Mesenchymal stem cell (in vitro differentiated cells and primary cell): ENCODE measurements around the gene SMIM8.

Source experiments
- DNase-seq: peaks from one replicate; pipeline ENCODE4 v3.0.0-alpha.2; 2013
- H2AFZ ChIP-seq: one replicate; pipeline ENCODE4 v1.6.1; 2013; ENCODE audit warnings: low read depth, mild to moderate bottlenecking, control low read depth, inconsistent platforms, low read length, moderate library complexity
- H2AK5ac ChIP-seq: 2 replicates; pipeline ENCODE4 v1.6.1; 2013; ENCODE audit warnings: low read length, moderate library complexity, mild to moderate bottlenecking, inconsistent platforms; ENCODE audit not compliant: severe bottlenecking
- H2BK120ac ChIP-seq: one replicate; pipeline ENCODE4 v1.6.1; 2013; ENCODE audit warnings: low read depth, mild to moderate bottlenecking, inconsistent platforms, low read length, moderate library complexity
- H2BK12ac ChIP-seq, 2 experiments: one replicate each; pipeline ENCODE4 v1.6.1; 2013; ENCODE audit warnings: inconsistent platforms in 2 of 2, low read length in 2 of 2, mild to moderate bottlenecking in 2 of 2, moderate library complexity in 2 of 2, control low read depth in 1 of 2
- H2BK15ac ChIP-seq: one replicate; pipeline ENCODE4 v1.6.1; 2013; ENCODE audit warnings: mild to moderate bottlenecking, low read depth, inconsistent platforms; ENCODE audit not compliant: poor library complexity, severe bottlenecking
- H2BK5ac ChIP-seq: 2 replicates; pipeline ENCODE4 v1.6.1; 2013; ENCODE audit warnings: low read depth, mild to moderate bottlenecking, low read length, control low read depth, inconsistent platforms; ENCODE audit not compliant: poor library complexity, severe bottlenecking
- H3K14ac ChIP-seq, 2 experiments: one replicate each; pipeline ENCODE4 v1.6.1; 2013; ENCODE audit warnings: inconsistent platforms in 2 of 2, low read length in 2 of 2, control low read depth in 1 of 2, mild to moderate bottlenecking in 1 of 2, moderate library complexity in 1 of 2
- H3K18ac ChIP-seq, 2 experiments: one replicate each; pipeline ENCODE4 v1.6.1; 2013; ENCODE audit warnings: inconsistent platforms in 2 of 2, low read length in 2 of 2, control low read depth in 1 of 2, low read depth in 1 of 2, mild to moderate bottlenecking in 1 of 2
- H3K23ac ChIP-seq, 2 experiments: one replicate each; pipeline ENCODE4 v1.6.1; 2013; ENCODE audit warnings: inconsistent platforms in 2 of 2, low read length in 2 of 2, mild to moderate bottlenecking in 2 of 2, moderate library complexity in 2 of 2, control low read depth in 1 of 2
- H3K27ac ChIP-seq: 2 replicates; pipeline ENCODE4 v1.5.1; 2013; ENCODE audit warnings: mild to moderate bottlenecking, moderate library complexity, low read length, control low read depth, inconsistent platforms; ENCODE audit not compliant: poor library complexity, severe bottlenecking
- H3K27me3 ChIP-seq, 2 experiments: 2 replicates each; pipeline versions ENCODE4 v1.6.1 to v1.7.0; 2013; ENCODE audit warnings: low read length in 2 of 2, mild to moderate bottlenecking in 2 of 2, moderate library complexity in 2 of 2, control low read depth in 1 of 2, inconsistent platforms in 1 of 2; ENCODE audit not compliant: control insufficient read depth in 1 of 2, insufficient read depth in 1 of 2
- H3K36me3 ChIP-seq, 2 experiments: 2 replicates each; pipeline versions ENCODE4 v1.6.1 to v1.7.0; 2013; ENCODE audit warnings: low read length in 2 of 2, control low read depth in 1 of 2, inconsistent platforms in 1 of 2, low read depth in 1 of 2, mild to moderate bottlenecking in 1 of 2; ENCODE audit not compliant: insufficient read depth in 2 of 2, control insufficient read depth in 1 of 2
- H3K4ac ChIP-seq, 2 experiments: one replicate each; pipeline ENCODE4 v1.6.1; 2013; ENCODE audit warnings: inconsistent platforms in 2 of 2, low read length in 2 of 2, mild to moderate bottlenecking in 2 of 2, moderate library complexity in 2 of 2, control low read depth in 1 of 2, low read depth in 1 of 2
- H3K4me1 ChIP-seq: 2 replicates; pipeline ENCODE4 v1.6.1; 2013; ENCODE audit warnings: low read depth, low read length, control low read depth; ENCODE audit not compliant: control insufficient read depth, insufficient read depth
- H3K4me2 ChIP-seq: 2 replicates; pipeline ENCODE4 v1.6.1; 2013; ENCODE audit warnings: low read length, mild to moderate bottlenecking, inconsistent platforms; ENCODE audit not compliant: poor library complexity, severe bottlenecking
- H3K4me3 ChIP-seq, 2 experiments: 2 replicates each; pipeline versions ENCODE4 v1.5.1 to v1.7.0; 2013; ENCODE audit warnings: low read length in 2 of 2, mild to moderate bottlenecking in 2 of 2, control low read depth in 1 of 2, low read depth in 1 of 2; ENCODE audit not compliant: insufficient read depth in 1 of 2
- H3K79me1 ChIP-seq: replicated peaks from 2 replicates; pipeline ENCODE4 v1.6.1; 2013; ENCODE audit warnings: mild to moderate bottlenecking, control low read depth, low read length, inconsistent platforms; ENCODE audit not compliant: poor library complexity, severe bottlenecking
- H3K9ac ChIP-seq: 2 replicates; pipeline ENCODE4 v1.7.0; 2013; ENCODE audit warnings: mild to moderate bottlenecking, low read length, moderate library complexity
- H3K9me3 ChIP-seq: 2 replicates; pipeline ENCODE4 v1.7.0; 2013; ENCODE audit warnings: mild to moderate bottlenecking, low read length; ENCODE audit not compliant: control insufficient read depth
- H4K8ac ChIP-seq: one replicate; pipeline ENCODE4 v1.6.1; 2013; ENCODE audit warnings: inconsistent platforms, mild to moderate bottlenecking, low read length, moderate library complexity
- H4K91ac ChIP-seq: one replicate; pipeline ENCODE4 v1.6.1; 2013; ENCODE audit warnings: mild to moderate bottlenecking, low read length, inconsistent platforms
- WGBS: methylation state at CpG from one replicate; pipeline ENCODE4 v1.1.7; 2013; ENCODE audit warnings: mixed read lengths; 5-methylcytosine and 5-hydroxymethylcytosine counted together

Gene SMIM8

DNA sequence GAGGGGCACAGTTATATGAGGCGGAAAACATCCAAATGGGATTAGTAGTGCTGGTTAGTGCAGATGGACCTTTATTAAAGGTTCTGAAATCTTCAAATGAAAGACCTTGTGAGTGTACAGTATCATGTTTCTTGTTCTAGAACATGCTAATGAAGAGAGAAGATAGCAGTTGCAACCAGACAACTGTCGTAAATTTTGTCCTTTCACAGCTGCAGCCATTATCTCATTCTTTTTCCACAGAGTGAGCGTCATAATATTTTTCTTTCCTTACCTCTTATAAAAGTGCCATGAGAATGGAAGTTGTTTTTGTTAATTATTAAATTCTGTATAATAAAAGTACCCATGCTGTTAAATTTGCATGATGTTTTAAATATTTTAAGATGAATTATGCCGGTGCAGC is 17.8 kb downstream of the SMIM8 start:
- Histone ChIP-seq H3K9me3 (no peaks in the 10 kb centered on the region), H3K14ac (no peak overlapping the region), H3K36me3 (peaks cover 0 to 2% of the 10 kb centered on the region in 2 experiments), H3K4me3 (no peak overlapping the region), H3K4ac (no peak overlapping the region), H2BK120ac (no peak overlapping the region), H2AFZ (no peak overlapping the region), H4K91ac (no peak overlapping the region), H3K23ac (no peak overlapping the region), H3K79me1 (peaks cover 14% of the 10 kb centered on the region), H3K27me3 (no peaks in the 10 kb centered on the region), H3K18ac (no peak overlapping the region), H3K9ac (no peak overlapping the region), H2BK15ac (no peak overlapping the region), H2BK5ac (no peak overlapping the region), H3K27ac (no peak overlapping the region), H2AK5ac (no peak overlapping the region), H3K4me2 (no peak overlapping the region), H3K4me1 (peaks cover 1% of the 10 kb centered on the region), H4K8ac (no peak overlapping the region), H2BK12ac (no peak overlapping the region)
- no peak for DNase-seq
- 100% methylated on average over 1 of the region's 4 CpGs for WGBS

DNA sequence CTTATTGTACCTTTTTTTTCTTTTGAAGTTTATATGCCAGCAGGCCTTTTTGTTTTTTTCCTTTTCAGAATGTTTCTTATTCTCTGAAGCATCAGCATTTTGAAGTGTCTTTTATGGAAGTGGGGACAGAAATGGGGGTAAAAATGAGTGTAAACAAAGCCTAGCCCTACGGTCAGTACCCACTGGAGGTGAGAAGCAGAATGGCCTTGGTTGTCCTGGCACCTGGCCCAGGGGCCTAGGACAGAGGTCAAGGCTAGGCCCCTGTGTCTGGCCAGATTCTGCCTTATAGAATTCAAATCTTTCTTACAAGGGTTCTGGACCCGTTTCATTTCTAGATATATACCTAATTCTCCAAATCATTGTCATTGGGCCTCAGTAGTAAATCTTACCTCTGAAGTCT is 18.8 kb downstream of the SMIM8 start:
- no peak overlapping the region for H2BK5ac ChIP-seq
- 80% methylated on average over 2 of the region's 2 CpGs for WGBS

DNA sequence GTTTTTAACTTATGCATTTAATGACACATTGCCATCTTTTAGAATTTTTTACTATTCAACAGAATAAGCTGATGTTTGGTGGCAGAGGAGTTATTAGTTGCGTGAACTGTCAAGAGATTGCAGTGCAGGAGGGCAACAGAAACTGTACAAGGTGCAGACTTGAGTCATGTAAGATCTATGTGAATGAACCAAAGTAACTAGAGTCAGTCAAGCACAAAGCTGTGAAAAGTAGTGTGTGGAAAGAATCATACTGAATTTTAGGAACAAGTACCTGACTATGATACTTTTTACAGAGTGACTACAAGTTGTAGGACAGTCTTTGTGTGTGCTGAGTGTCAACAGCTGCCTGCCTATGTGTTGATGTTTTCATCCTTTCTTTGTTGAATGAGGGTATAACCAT is 19.5 kb downstream of the SMIM8 start:
- Histone ChIP-seq H4K91ac (no peak overlapping the region), H2BK5ac (no peak overlapping the region)
- 97% methylated on average over 1 of the region's 1 CpG for WGBS

More for the DNA sequence above, 18.8 kb downstream of the SMIM8 start:
- Histone ChIP-seq H3K18ac (no peak overlapping the region), H3K36me3 (peaks cover 0 to 4% of the 10 kb centered on the region in 2 experiments), H2BK12ac (no peak overlapping the region), H4K91ac (no peak overlapping the region), H3K4ac (no peak overlapping the region), H3K27me3 (no peaks in the 10 kb centered on the region), H2BK15ac (no peak overlapping the region), H3K27ac (no peak overlapping the region), H3K4me2 (no peak overlapping the region), H3K4me1 (peaks cover 1% of the 10 kb centered on the region), H3K79me1 (peaks cover 11% of the 10 kb centered on the region), H3K9ac (no peak overlapping the region), H3K4me3 (no peak overlapping the region), H3K14ac (no peak overlapping the region), H2AFZ (no peak overlapping the region), H3K23ac (no peak overlapping the region), H2BK120ac (no peak overlapping the region), H4K8ac (no peak overlapping the region), H3K9me3 (no peaks in the 10 kb centered on the region), H2AK5ac (no peak overlapping the region)
- DNase-seq = no peak

DNA sequence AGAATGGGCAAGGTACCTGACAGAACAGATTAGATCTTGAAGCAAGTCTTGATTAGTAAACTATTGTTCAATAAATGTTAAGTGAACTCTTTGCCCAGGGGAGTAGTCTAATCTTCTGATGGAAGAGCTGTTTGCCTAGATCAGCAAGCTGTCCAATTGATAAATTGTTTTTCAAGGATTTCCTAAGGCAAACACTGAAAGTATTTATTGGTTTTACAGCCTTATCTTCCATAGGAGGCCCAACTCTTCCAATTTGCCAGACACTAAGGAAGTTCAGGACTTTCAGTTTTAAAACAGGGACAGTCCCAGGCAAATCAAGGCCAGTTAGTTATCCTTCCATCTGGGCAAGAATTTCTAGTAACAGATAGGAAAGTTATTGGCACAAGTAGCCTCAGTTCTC is 20.4 kb downstream of the SMIM8 start:
- Histone ChIP-seq H2AFZ (no peak overlapping the region), H3K4me1 (no peaks in the 10 kb centered on the region), H4K8ac (no peak overlapping the region), H3K18ac (no peak overlapping the region), H3K4me2 (no peak overlapping the region), H3K9ac (no peak overlapping the region), H3K23ac (no peak overlapping the region), H2BK120ac (no peak overlapping the region), H3K9me3 (no peaks in the 10 kb centered on the region), H3K4me3 (no peak overlapping the region), H2AK5ac (no peak overlapping the region), H2BK12ac (no peak overlapping the region), H3K14ac (no peak overlapping the region), H3K79me1 (peaks cover 8% of the 10 kb centered on the region), H4K91ac (no peak overlapping the region), H2BK15ac (no peak overlapping the region), H3K27me3 (no peaks in the 10 kb centered on the region), H3K4ac (no peak overlapping the region), H3K36me3 (peaks cover 0 to 4% of the 10 kb centered on the region in 2 experiments), H3K27ac (no peak overlapping the region), H2BK5ac (no peak overlapping the region)
- DNase-seq = no peak

More for the DNA sequence above, 19.5 kb downstream of the SMIM8 start:
- Histone ChIP-seq H3K36me3 (peaks cover 0 to 4% of the 10 kb centered on the region in 2 experiments), H4K8ac (no peak overlapping the region), H3K27me3 (no peaks in the 10 kb centered on the region), H2AK5ac (no peak overlapping the region), H3K9ac (no peak overlapping the region), H3K14ac (no peak overlapping the region), H3K4me3 (no peak overlapping the region), H2BK120ac (no peak overlapping the region), H3K4me1 (peaks cover 1% of the 10 kb centered on the region), H2BK15ac (no peak overlapping the region), H3K23ac (no peak overlapping the region), H2BK12ac (no peak overlapping the region), H3K9me3 (no peaks in the 10 kb centered on the region), H3K79me1 (peaks cover 8% of the 10 kb centered on the region), H3K18ac (no peak overlapping the region), H3K4me2 (no peak overlapping the region), H2AFZ (no peak overlapping the region), H3K27ac (no peak overlapping the region), H3K4ac (no peak overlapping the region)
- no peak for DNase-seq
